ENCODE data around the gene CDKN2B.
A peak's percentile ranks its signal among the peaks of the same experiment; 100 is the strongest.

Gene CDKN2B

GRCh38 chr9:21994556-21995005 lies 14.5 kb downstream of the CDKN2B start, which contains the start of gene CDKN2B-AS1 (continued):
- TF ChIP-seq ZFP37 (tag by site-specific recombination; IDR thresholded peaks at IDR 0.05) (no peak), ZNF398 (tag by site-specific recombination; IDR thresholded peaks at IDR 0.05) (peak; percentile 96), PBX3 (CRISPR knock-in tag; IDR thresholded peaks at IDR 0.05) (peak; percentile 91), ZNF221 (tag by site-specific recombination; IDR thresholded peaks at IDR 0.05; ENCODE audit: borderline replicate concordance) (no peak), ZNF248 (tag by site-specific recombination; IDR thresholded peaks at IDR 0.05) (no peak), ZNF132 (tag by site-specific recombination; IDR thresholded peaks at IDR 0.05; ENCODE audit: borderline replicate concordance) (no peak), ZNF843 (tag by site-specific recombination; IDR thresholded peaks at IDR 0.05) (peak; percentile 21; the same call in 1 of the 2 replicates), ZNF518A (tag by site-specific recombination; conservative IDR thresholded peaks at IDR 0.05; ENCODE audit: low read depth) (no peak), TRIM28 (IDR thresholded peaks at IDR 0.05; ENCODE audit: borderline replicate concordance, low read length) (no peak), ZNF548 (tag by site-specific recombination; IDR thresholded peaks at IDR 0.05) (no peak), ZNF10 (tag by site-specific recombination; IDR thresholded peaks at IDR 0.05) (peak; percentile 90), ZNF658 (tag by site-specific recombination; IDR thresholded peaks at IDR 0.05) (no peak), ZNF202 (tag by site-specific recombination; IDR thresholded peaks at IDR 0.05; ENCODE audit: borderline replicate concordance) (no peak), ZEB2 (tag by site-specific recombination; IDR thresholded peaks at IDR 0.05) (peak; percentile 70; the same call in 1 of the 2 replicates), ZNF280C (tag by site-specific recombination; IDR thresholded peaks at IDR 0.05) (no peak), ZNF747 (tag by site-specific recombination; IDR thresholded peaks at IDR 0.05) (no peak), IKZF3 (tag by site-specific recombination; IDR thresholded peaks at IDR 0.05) (peak; percentile 89), GLIS1 (tag by site-specific recombination; IDR thresholded peaks at IDR 0.05) (peak; percentile 83), GLI2 (tag by site-specific recombination; IDR thresholded peaks at IDR 0.05; ENCODE audit: borderline replicate concordance, low read depth) (no peak), ZNF571 (tag by site-specific recombination; IDR thresholded peaks at IDR 0.05) (no peak), ZNF473 (tag by site-specific recombination; IDR thresholded peaks at IDR 0.05) (no peak), ZNF621 (tag by site-specific recombination; IDR thresholded peaks at IDR 0.05) (no peak), BCL6B (tag by site-specific recombination; IDR thresholded peaks at IDR 0.05) (no peak), ZBTB44 (tag by site-specific recombination; IDR thresholded peaks at IDR 0.05) (no peak), ZBTB17 (tag by site-specific recombination; IDR thresholded peaks at IDR 0.05) (no peak), ZNF623 (tag by site-specific recombination; IDR thresholded peaks at IDR 0.05) (no peak), ZNF76 (tag by site-specific recombination; IDR thresholded peaks at IDR 0.05; ENCODE audit: borderline replicate concordance, low read depth) (peak; percentile 30; the same call in 1 of the 2 replicates), ZNF585B (tag by site-specific recombination; IDR thresholded peaks at IDR 0.05) (no peak)
